Liver (tissue), 9 donors: ENCODE data around the gene RAE1. TPM values are rescaled to one million over a fixed set of nuclear protein-coding genes. Genes with fewer than 3 reads are reported as not detected.

ENCODE experiments used
- DNase-seq: peaks from one replicate; pipeline ENCODE4 v3.0.0-alpha.2; 2017; ENCODE audit warnings: low spot score
- H3K27ac ChIP-seq, 2 donors: one replicate each; pipeline ENCODE4 v1.7.0; 2013; ENCODE audit warnings: inconsistent platforms in 2 of 2, low read length in 2 of 2, control low read depth in 1 of 2, low read depth in 1 of 2, mild to moderate bottlenecking in 1 of 2
- H3K27me3 ChIP-seq, 4 donors: one replicate each; pipeline versions ENCODE4 v1.6.1 to v1.7.0; 2013; ENCODE audit warnings: low read length in 3 of 4, inconsistent platforms in 1 of 4, mild to moderate bottlenecking in 1 of 4, moderate library complexity in 1 of 4; ENCODE audit not compliant: control insufficient read depth in 4 of 4, insufficient read depth in 4 of 4
- H3K36me3 ChIP-seq, 4 donors: one replicate each; pipeline versions ENCODE4 v1.6.1 to v1.7.0; 2013; ENCODE audit warnings: low read length in 3 of 4, mild to moderate bottlenecking in 3 of 4, low read depth in 1 of 4, moderate library complexity in 1 of 4; ENCODE audit not compliant: control insufficient read depth in 4 of 4, insufficient read depth in 3 of 4
- H3K4me1 ChIP-seq, 4 donors: one replicate each; pipeline versions ENCODE4 v1.6.1 to v1.7.0; 2013; ENCODE audit warnings: low read length in 3 of 4, mild to moderate bottlenecking in 3 of 4, moderate library complexity in 1 of 4; ENCODE audit not compliant: control insufficient read depth in 4 of 4, insufficient read depth in 4 of 4
- H3K4me3 ChIP-seq, 3 donors: one replicate each; pipeline versions ENCODE4 v1.6.1 to v1.7.0; 2013; ENCODE audit warnings: low read length in 3 of 3, control low read depth in 1 of 3, low read depth in 1 of 3, mild to moderate bottlenecking in 1 of 3
- H3K9ac ChIP-seq, 2 donors: one replicate each; pipeline ENCODE4 v1.7.0; 2013; ENCODE audit warnings: low read length in 2 of 2, mild to moderate bottlenecking in 2 of 2, moderate library complexity in 2 of 2, control low read depth in 1 of 2, low read depth in 1 of 2
- H3K9me3 ChIP-seq, 4 donors: one replicate each; pipeline versions ENCODE4 v1.6.1 to v1.7.0; 2013; ENCODE audit warnings: low read length in 3 of 4; ENCODE audit not compliant: control insufficient read depth in 4 of 4
- ATF3 ChIP-seq: IDR thresholded peaks from 2 replicates; pipeline ENCODE4 v1.6.1; 2016; ENCODE audit warnings: antibody characterized with exemption
- CTCF ChIP-seq: fragments of 150-350 bp; IDR thresholded peaks from 2 replicates; pipeline ENCODE4 v1.5.1; 2017; ENCODE audit warnings: improper control_type of control experiment, low read depth, low read length; ENCODE audit not compliant: missing input control
- FOXA1 ChIP-seq: IDR thresholded peaks from 2 replicates; pipeline ENCODE4 v1.6.1; 2016; ENCODE audit warnings: antibody characterized with exemption
- FOXA2 ChIP-seq: IDR thresholded peaks from 2 replicates; pipeline ENCODE4 v1.6.1; 2016; ENCODE audit warnings: antibody characterized with exemption
- GABPA ChIP-seq, 2 donors: IDR thresholded peaks in 1 of 2; conservative IDR thresholded peaks in 1 of 2; 2 replicates each; pipeline ENCODE4 v1.6.1; 2016; ENCODE audit warnings: antibody characterized with exemption in 2 of 2, mild to moderate bottlenecking in 1 of 2, moderate library complexity in 1 of 2
- HNF4A ChIP-seq, 2 donors: conservative IDR thresholded peaks; 2 replicates each; pipeline ENCODE4 v1.6.1; 2016; ENCODE audit warnings: antibody characterized with exemption in 2 of 2, mild to moderate bottlenecking in 2 of 2
- HNF4G ChIP-seq: IDR thresholded peaks from 2 replicates; pipeline ENCODE4 v1.6.1; 2016; ENCODE audit warnings: antibody characterized with exemption
- MAX ChIP-seq: IDR thresholded peaks from 2 replicates; pipeline ENCODE4 v1.6.1; 2016; ENCODE audit warnings: antibody characterized with exemption
- NR2F2 ChIP-seq: IDR thresholded peaks from 2 replicates; pipeline ENCODE4 v1.6.1; 2016; ENCODE audit warnings: antibody characterized with exemption
- RAD21 ChIP-seq, 2 donors: IDR thresholded peaks; 2 replicates each; pipeline ENCODE4 v1.6.1; 2016; ENCODE audit warnings: antibody characterized with exemption in 2 of 2, mild to moderate bottlenecking in 2 of 2
- REST ChIP-seq: IDR thresholded peaks from 2 replicates; pipeline ENCODE4 v1.6.1; 2016; ENCODE audit warnings: antibody characterized with exemption, mild to moderate bottlenecking
- RXRA ChIP-seq, 2 donors: IDR thresholded peaks; 2 replicates each; pipeline ENCODE4 v1.6.1; 2017 to 2018; ENCODE audit warnings: antibody characterized with exemption in 2 of 2, mild to moderate bottlenecking in 1 of 2
- SP1 ChIP-seq: IDR thresholded peaks from 2 replicates; pipeline ENCODE4 v1.6.1; 2018; ENCODE audit warnings: antibody characterized with exemption, mild to moderate bottlenecking
- TAF1 ChIP-seq: conservative IDR thresholded peaks from 2 replicates; pipeline ENCODE4 v1.6.1; 2016; ENCODE audit warnings: antibody characterized with exemption, mild to moderate bottlenecking
- YY1 ChIP-seq: IDR thresholded peaks from 2 replicates; pipeline ENCODE4 v1.6.1; 2016; ENCODE audit warnings: antibody characterized with exemption, mild to moderate bottlenecking
- ZBTB33 ChIP-seq: IDR thresholded peaks from 2 replicates; pipeline ENCODE4 v1.6.1; 2016; ENCODE audit warnings: antibody characterized with exemption
- WGBS: extraction: QIAGEN DNeasy Blood & Tissue Kit; methylation state at CpG from one replicate; pipeline ENCODE4 v1.1.7; 2013; 5-methylcytosine and 5-hydroxymethylcytosine counted together
- polyA plus RNA-seq, 2 donors: library from polyadenylated mRNA; stranded (reverse) in 1 of 2; unstranded in 1 of 2; fragments of 200-250 nt in 1 of 2; fragments of >200 nt in 1 of 2; fragmentation: Nextera tagmentation in 1 of 2; extraction: Ambion mirVana in 1 of 2; gene quantifications; one replicate each; pipeline versions ENCODE4 v1.2.1 to v1.2.3, GENCODE V29; 2013 to 2015
- total RNA-seq, 2 donors: library from RNA; depleted of rRNA; stranded (reverse); fragments of >200 nt; gene quantifications; one replicate each; pipeline ENCODE4 v1.2.3, GENCODE V29; 2014
- donor health status: healthy.
- donor health status: healthy.
- donor health status: healthy.
- donor health status: healthy.
- donor health status: healthy.

The RAE1 gene
- total and polyA plus RNA-seq, 4 donors: 10.0 to 15.5 (median 13.5) TPM

- TF ChIP-seq CTCF: no peak
- no peak for TF ChIP-seq HNF4G
- no peak for TF ChIP-seq YY1
- no peak for TF ChIP-seq ATF3
- TF ChIP-seq RAD21 (IDR thresholded peaks at IDR 0.05): no peak
- no peak for TF ChIP-seq GABPA (IDR thresholded peaks at IDR 0.05 in 1 of 2, conservative IDR thresholded peaks at IDR 0.05 in 1 of 2)
- TF ChIP-seq SP1: no peak
- TF ChIP-seq REST: no peak
- TF ChIP-seq FOXA1: no peak
- TF ChIP-seq NR2F2: no peak
- no peak overlapping the region for H3K4me3 ChIP-seq
- H3K9ac ChIP-seq: no peak overlapping the region
- H3K27ac ChIP-seq: no peak overlapping the region
- 91% methylated on average over 21 of the region's 21 CpGs for WGBS
- no peak for DNase-seq
- H3K4me1 ChIP-seq: peaks cover 0 to 13% (median 7%) of the 10 kb centered on the region in 4 donors
- H3K9me3 ChIP-seq: no peaks in the 10 kb centered on the region
- peaks cover 0 to 19% (median 5%) of the 10 kb centered on the region in 4 donors for H3K36me3 ChIP-seq
- H3K27me3 ChIP-seq: no peaks in the 10 kb centered on the region
These were observed 49.9 kb downstream of the RAE1 start for GRCh38 chr20:57400821-57401564.

GRCh38 chr20:57401565-57401918 lies 50.5 kb downstream of the RAE1 start:
- Histone ChIP-seq H3K4me3 (no peak overlapping the region), H3K9me3 (no peaks in the 10 kb centered on the region), H3K27me3 (no peaks in the 10 kb centered on the region), H3K4me1 (peaks cover 0 to 13% (median 7%) of the 10 kb centered on the region in 4 donors), H3K36me3 (peaks cover 0 to 14% (median 5%) of the 10 kb centered on the region in 4 donors), H3K27ac (no peak overlapping the region), H3K9ac (no peak overlapping the region)
- 95% methylated on average over 7 of the region's 7 CpGs for WGBS
- DNase-seq: no peak
- TF ChIP-seq REST (no peak), HNF4A (conservative IDR thresholded peaks at IDR 0.05) (no peak), ATF3 (no peak), ZBTB33 (no peak), MAX (no peak), RAD21 (IDR thresholded peaks at IDR 0.05) (no peak), FOXA2 (no peak), RXRA (IDR thresholded peaks at IDR 0.05) (no peak), CTCF (no peak), NR2F2 (no peak), SP1 (no peak), GABPA (IDR thresholded peaks at IDR 0.05 in 1 of 2, conservative IDR thresholded peaks at IDR 0.05 in 1 of 2) (no peak), HNF4G (no peak), TAF1 (no peak)
